Esophagus mucosa (tissue), 1 donor: ENCODE data around the gene APOC1. TPM values are rescaled to one million over a fixed set of nuclear protein-coding genes. Genes with fewer than 3 reads are reported as not detected.
"Not testable (repeated sequence)": the region's sequence is repeated elsewhere in the genome, so short reads cannot be mapped to it uniquely, and the experiment has no call there.

Experiments used
- ATAC-seq: fragments of 200-7000 bp; cut with Tn5 transposase; one replicate; pipeline ENCODE4 v1.9.1; 2020
- total RNA-seq: library from RNA; stranded (reverse); gene quantifications from one replicate; pipeline ENCODE4 v1.2.4, GENCODE V29; 2023
- donor health status: DM: yes; HTN: yes; CAD: no.

Gene APOC1
- total RNA-seq = 4.7 TPM

- peak; percentile 82 for ATAC-seq
These were observed at the start of gene APOC1 for GRCh38 chr19:44914433-44915206. Gene APOC1, plus strand, starts transcription at chr19:44914608. Its CDS starts 284 bp downstream, at chr19:44914892.

GRCh38 chr19:44865196-44865767 is 49.1 kb upstream of the APOC1 start:
- ATAC-seq = peak; percentile 9

- peak; percentile 43 for ATAC-seq
These were observed 47.7 kb upstream of the APOC1 start for GRCh38 chr19:44866664-44867063.

- peak; percentile 28 for ATAC-seq
These were observed 46.8 kb upstream of the APOC1 start for GRCh38 chr19:44867578-44867977.

- ATAC-seq = no peak
These were observed 44.5 kb upstream of the APOC1 start for GRCh38 chr19:44869733-44870470.

GRCh38 chr19:44871809-44872208 is 42.6 kb upstream of the APOC1 start:
- no peak for ATAC-seq

GRCh38 chr19:44872661-44873060 is 41.7 kb upstream of the APOC1 start:
- ATAC-seq = no peak

GRCh38 chr19:44874317-44874716 is 40.1 kb upstream of the APOC1 start:
- ATAC-seq = no peak

- ATAC-seq = peak; percentile 92
These were observed 38.5 kb upstream of the APOC1 start for GRCh38 chr19:44875666-44876451.

- no peak for ATAC-seq
These were observed 37.4 kb upstream of the APOC1 start for GRCh38 chr19:44876930-44877535.

- peak; percentile 26 for ATAC-seq
These were observed 36.1 kb upstream of the APOC1 start for GRCh38 chr19:44878120-44878865.

GRCh38 chr19:44879309-44880065 is 34.9 kb upstream of the APOC1 start:
- no peak for ATAC-seq

GRCh38 chr19:44882063-44882462 is 32.3 kb upstream of the APOC1 start:
- ATAC-seq = no peak

- not testable (repeated sequence) for ATAC-seq
These were observed 31.6 kb upstream of the APOC1 start for GRCh38 chr19:44882619-44883397.

- ATAC-seq = no peak
These were observed 30.5 kb upstream of the APOC1 start for GRCh38 chr19:44883922-44884321.

- no peak for ATAC-seq
These were observed 29.8 kb upstream of the APOC1 start for GRCh38 chr19:44884566-44884965.

- ATAC-seq = no peak
These were observed 28.3 kb upstream of the APOC1 start for GRCh38 chr19:44886141-44886540.

GRCh38 chr19:44887648-44888047 is 26.8 kb upstream of the APOC1 start:
- ATAC-seq = no peak

- ATAC-seq = not testable (repeated sequence)
These were observed 26.1 kb upstream of the APOC1 start for GRCh38 chr19:44888335-44888734.

GRCh38 chr19:44889830-44890365 is 24.5 kb upstream of the APOC1 start:
- no peak for ATAC-seq
